GM19193 (cell line): ENCODE data around the gene RHBDD3.

Experiments used
- POLR2A ChIP-seq: IDR thresholded peaks from 4 replicates; pipeline ENCODE4 v1.6.1; 2011; ENCODE audit not compliant: insufficient read depth, insufficient read length; ENCODE audit errors: extremely low read depth

The RHBDD3 gene

GRCh38 chr22:29299136-29299900, 31.5 kb upstream of the RHBDD3 start:
- TF ChIP-seq POLR2A = no peak

GRCh38 chr22:29298641-29299040, 30.9 kb upstream of the RHBDD3 start:
- TF ChIP-seq POLR2A = no peak

- no peak for TF ChIP-seq POLR2A
These were observed 24.6 kb upstream of the RHBDD3 start for GRCh38 chr22:29292379-29292778.

- no peak for TF ChIP-seq POLR2A
These were observed 23.4 kb upstream of the RHBDD3 start for GRCh38 chr22:29291215-29291614.

- TF ChIP-seq POLR2A = no peak
These were observed 22.3 kb upstream of the RHBDD3 start for GRCh38 chr22:29290061-29290460.

- no peak for TF ChIP-seq POLR2A
These were observed 21.1 kb upstream of the RHBDD3 start for GRCh38 chr22:29288837-29289236.

- TF ChIP-seq POLR2A = no peak
These were observed 16.4 kb upstream of the RHBDD3 start for GRCh38 chr22:29284196-29284595.

GRCh38 chr22:29277927-29278326, 10.1 kb upstream of the RHBDD3 start:
- TF ChIP-seq POLR2A = no peak

- TF ChIP-seq POLR2A = no peak
These were observed 8.2 kb upstream of the RHBDD3 start for GRCh38 chr22:29275819-29276565.

- TF ChIP-seq POLR2A = no peak
These were observed 7.4 kb upstream of the RHBDD3 start for GRCh38 chr22:29275167-29275566.

GRCh38 chr22:29272624-29273023, 4.8 kb upstream of the RHBDD3 start:
- no peak for TF ChIP-seq POLR2A

GRCh38 chr22:29270475-29271271, 2.9 kb upstream of the RHBDD3 start:
- TF ChIP-seq POLR2A = no peak

GRCh38 chr22:29269731-29270474, 2.1 kb upstream of the RHBDD3 start:
- TF ChIP-seq POLR2A = no peak

GRCh38 chr22:29269230-29269604, 1.4 kb upstream of the RHBDD3 start:
- no peak for TF ChIP-seq POLR2A
